ENCODE results near the gene CELF2.

CELF2 gene

GRCh38 chr10:11191678-11192077 is 174.0 kb downstream of the CELF2 start:
- H3K27me3 Mint-ChIP-seq, result no peaks in the 10 kb centered on the region
- peak overlapping the region; percentile 83 for H3K27ac Mint-ChIP-seq (ENCODE audit: low read depth)
- no peak for ATAC-seq (replicated peaks; ENCODE audit: extremely low read depth, poor library complexity, severe bottlenecking)
- DNase-seq (ENCODE audit: low spot score in 2 of 2), result no peak
- no peaks in the 10 kb centered on the region for H3K9me3 Mint-ChIP-seq
- peak overlapping the region; percentile 54 for H3K4me3 Mint-ChIP-seq
- H3K36me3 Mint-ChIP-seq (ENCODE audit: insufficient read depth), result peaks cover 66% of the 10 kb centered on the region
- peaks cover 97% of the 10 kb centered on the region for H3K4me1 Mint-ChIP-seq

- Mint-ChIP-seq H3K27ac (ENCODE audit: low read depth) (peak overlapping the region; percentile 83), H3K27me3 (no peaks in the 10 kb centered on the region), H3K36me3 (ENCODE audit: insufficient read depth) (peaks cover 72% of the 10 kb centered on the region), H3K4me1 (peaks cover 97% of the 10 kb centered on the region), H3K9me3 (no peaks in the 10 kb centered on the region), H3K4me3 (peak overlapping the region; percentile 54)
- DNase-seq (ENCODE audit: low spot score in 2 of 2) (no peak), ATAC-seq (replicated peaks; ENCODE audit: extremely low read depth, poor library complexity, severe bottlenecking) (no peak)
Observed at GRCh38 chr10:11192304-11193000, 174.8 kb downstream of the CELF2 start.

GRCh38 chr10:11193001-11193551 is 175.4 kb downstream of the CELF2 start:
- no peaks in the 10 kb centered on the region for H3K9me3 Mint-ChIP-seq
- no peaks in the 10 kb centered on the region for H3K27me3 Mint-ChIP-seq
- DNase-seq (ENCODE audit: low spot score in 2 of 2), result no peak
- peak overlapping the region; percentile 54 for H3K4me3 Mint-ChIP-seq
- no peak for ATAC-seq (replicated peaks; ENCODE audit: extremely low read depth, poor library complexity, severe bottlenecking)
- H3K27ac Mint-ChIP-seq (ENCODE audit: low read depth), result peak overlapping the region; percentile 76
- H3K36me3 Mint-ChIP-seq (ENCODE audit: insufficient read depth), result peaks cover 76% of the 10 kb centered on the region
- peaks cover 97% of the 10 kb centered on the region for H3K4me1 Mint-ChIP-seq

- DNase-seq (ENCODE audit: low spot score in 2 of 2) (no peak), ATAC-seq (replicated peaks; ENCODE audit: extremely low read depth, poor library complexity, severe bottlenecking) (peak; percentile 52)
- Mint-ChIP-seq H3K27ac (ENCODE audit: low read depth) (peak overlapping the region; percentile 79), H3K9me3 (no peaks in the 10 kb centered on the region), H3K27me3 (no peaks in the 10 kb centered on the region), H3K4me1 (peaks cover 97% of the 10 kb centered on the region), H3K4me3 (peak overlapping the region; percentile 53), H3K36me3 (ENCODE audit: insufficient read depth) (peaks cover 78% of the 10 kb centered on the region)
Observed at GRCh38 chr10:11194859-11195586, 177.4 kb downstream of the CELF2 start.

- Mint-ChIP-seq H3K36me3 (ENCODE audit: insufficient read depth) (peaks cover 81% of the 10 kb centered on the region), H3K27ac (ENCODE audit: low read depth) (peak overlapping the region; percentile 79), H3K4me3 (peak overlapping the region; percentile 53), H3K27me3 (no peaks in the 10 kb centered on the region), H3K9me3 (no peaks in the 10 kb centered on the region), H3K4me1 (peaks cover 97% of the 10 kb centered on the region)
- DNase-seq (ENCODE audit: low spot score in 2 of 2), result no peak
- ATAC-seq (replicated peaks; ENCODE audit: extremely low read depth, poor library complexity, severe bottlenecking), result no peak
Observed at GRCh38 chr10:11195623-11196022, 178.0 kb downstream of the CELF2 start.

- DNase-seq (ENCODE audit: low spot score in 2 of 2), result no peak
- Mint-ChIP-seq H3K4me1 (peaks cover 97% of the 10 kb centered on the region), H3K36me3 (ENCODE audit: insufficient read depth) (peaks cover 93% of the 10 kb centered on the region), H3K27me3 (no peaks in the 10 kb centered on the region), H3K4me3 (no peak overlapping the region), H3K27ac (ENCODE audit: low read depth) (peak overlapping the region; percentile 88), H3K9me3 (no peaks in the 10 kb centered on the region)
- ATAC-seq (replicated peaks; ENCODE audit: extremely low read depth, poor library complexity, severe bottlenecking), result no peak
Observed at GRCh38 chr10:11197266-11197712, 179.6 kb downstream of the CELF2 start.

GRCh38 chr10:11197878-11198277 is 180.2 kb downstream of the CELF2 start:
- H3K27ac Mint-ChIP-seq (ENCODE audit: low read depth), result peak overlapping the region; percentile 86
- peaks cover 97% of the 10 kb centered on the region for H3K4me1 Mint-ChIP-seq
- H3K4me3 Mint-ChIP-seq, result peak overlapping the region; percentile 56
- no peak for ATAC-seq (replicated peaks; ENCODE audit: extremely low read depth, poor library complexity, severe bottlenecking)
- no peaks in the 10 kb centered on the region for H3K27me3 Mint-ChIP-seq
- H3K36me3 Mint-ChIP-seq (ENCODE audit: insufficient read depth), result peaks cover 92% of the 10 kb centered on the region
- H3K9me3 Mint-ChIP-seq, result no peaks in the 10 kb centered on the region
- DNase-seq (ENCODE audit: low spot score in 2 of 2), result no peak

GRCh38 chr10:11201911-11202310 is 184.2 kb downstream of the CELF2 start:
- Mint-ChIP-seq H3K27ac (ENCODE audit: low read depth) (peak overlapping the region; percentile 86), H3K36me3 (ENCODE audit: insufficient read depth) (peaks cover 91% of the 10 kb centered on the region), H3K27me3 (no peaks in the 10 kb centered on the region), H3K9me3 (no peaks in the 10 kb centered on the region), H3K4me3 (peak overlapping the region; percentile 56), H3K4me1 (peaks cover 97% of the 10 kb centered on the region)
- no peak for ATAC-seq (replicated peaks; ENCODE audit: extremely low read depth, poor library complexity, severe bottlenecking)
- DNase-seq (ENCODE audit: low spot score in 2 of 2), result no peak

GRCh38 chr10:11204351-11204942 is 186.8 kb downstream of the CELF2 start:
- no peak for DNase-seq (ENCODE audit: low spot score in 2 of 2)
- peak; percentile 12 for ATAC-seq (replicated peaks; ENCODE audit: extremely low read depth, poor library complexity, severe bottlenecking)
- Mint-ChIP-seq H3K4me1 (peaks cover 97% of the 10 kb centered on the region), H3K27me3 (no peaks in the 10 kb centered on the region), H3K4me3 (peak overlapping the region; percentile 47), H3K27ac (ENCODE audit: low read depth) (peak overlapping the region; percentile 85), H3K9me3 (no peaks in the 10 kb centered on the region), H3K36me3 (ENCODE audit: insufficient read depth) (peaks cover 86% of the 10 kb centered on the region)

GRCh38 chr10:11205030-11205772 is 187.5 kb downstream of the CELF2 start:
- no peak for ATAC-seq (replicated peaks; ENCODE audit: extremely low read depth, poor library complexity, severe bottlenecking)
- Mint-ChIP-seq H3K4me1 (peaks cover 97% of the 10 kb centered on the region), H3K9me3 (no peaks in the 10 kb centered on the region), H3K27ac (ENCODE audit: low read depth) (peak overlapping the region; percentile 90), H3K36me3 (ENCODE audit: insufficient read depth) (peaks cover 81% of the 10 kb centered on the region), H3K27me3 (no peaks in the 10 kb centered on the region), H3K4me3 (peak overlapping the region; percentile 47)
- DNase-seq (ENCODE audit: low spot score in 2 of 2), result no peak

GRCh38 chr10:11206676-11207559 is 189.2 kb downstream of the CELF2 start:
- no peaks in the 10 kb centered on the region for H3K9me3 Mint-ChIP-seq
- H3K36me3 Mint-ChIP-seq (ENCODE audit: insufficient read depth), result peaks cover 75% of the 10 kb centered on the region
- peaks cover 97% of the 10 kb centered on the region for H3K4me1 Mint-ChIP-seq
- ATAC-seq (replicated peaks; ENCODE audit: extremely low read depth, poor library complexity, severe bottlenecking), result no peak
- H3K27me3 Mint-ChIP-seq, result no peaks in the 10 kb centered on the region
- peak overlapping the region; percentile 69 for H3K4me3 Mint-ChIP-seq
- peak overlapping the region; percentile 90 for H3K27ac Mint-ChIP-seq (ENCODE audit: low read depth)
- no peak for DNase-seq (ENCODE audit: low spot score in 2 of 2)
